Lower leg skin (tissue), 3 donors: ENCODE data around the gene VPS37B.

Source experiments
- CTCF ChIP-seq, 3 donors: fragments of 450-650 bp; IDR thresholded peaks; one replicate each; pipeline ENCODE4 v1.5.1; 2016; ENCODE audit warnings: antibody characterized with exemption in 3 of 3, mild to moderate bottlenecking in 3 of 3, moderate library complexity in 2 of 3
- POLR2A ChIP-seq, 2 donors: fragments of 450-650 bp; IDR thresholded peaks; one replicate each; pipeline ENCODE4 v1.6.1; 2016 to 2017; ENCODE audit warnings: antibody characterized with exemption in 2 of 2, mild to moderate bottlenecking in 1 of 2, moderate library complexity in 1 of 2

- TF ChIP-seq CTCF (IDR thresholded peaks at IDR 0.05) = no peak
- TF ChIP-seq POLR2A (IDR thresholded peaks at IDR 0.05) = no peak
These were observed 33.9 kb upstream of the VPS37B start for GRCh38 chr12:122929812-122930211.
